CD14-positive monocyte (primary cell): ENCODE measurements around the gene SHROOM1. TPM values are rescaled to one million over a fixed set of nuclear protein-coding genes. Genes with fewer than 3 reads are reported as not detected.

Experiments
- DNase-seq, 3 donors: peaks; one replicate each; pipeline ENCODE4 v3.0.0-alpha.2; 2011 to 2022
- H2AFZ ChIP-seq: 2 replicates; pipeline ENCODE4 v1.6.0; 2012; ENCODE audit warnings: mild to moderate bottlenecking, low read depth, low read length, inconsistent platforms; ENCODE audit not compliant: insufficient read depth, poor library complexity, severe bottlenecking
- H3K27ac ChIP-seq, 2 donors: 1 replicate in 1 of 2; 2 replicates in 1 of 2; pipeline ENCODE4 v1.5.1; 2012 to 2013; ENCODE audit warnings: low read length in 2 of 2, control low read depth in 1 of 2, inconsistent platforms in 1 of 2, low read depth in 1 of 2, mild to moderate bottlenecking in 1 of 2
- H3K27me3 ChIP-seq, 2 donors: one replicate each; pipeline versions ENCODE4 v1.6.0 to v1.6.1; 2011 to 2013; ENCODE audit warnings: low read length in 2 of 2; ENCODE audit not compliant: control insufficient read depth in 2 of 2, insufficient read depth in 2 of 2
- H3K36me3 ChIP-seq, 2 donors: replicated peaks in 1 of 2; 1 replicate in 1 of 2; 2 replicates in 1 of 2; pipeline versions ENCODE4 v1.5.1 to v1.6.1; 2012 to 2013; ENCODE audit warnings: low read length in 2 of 2, control low read depth in 1 of 2, inconsistent platforms in 1 of 2, mild to moderate bottlenecking in 1 of 2; ENCODE audit not compliant: insufficient read depth in 2 of 2, control insufficient read depth in 1 of 2
- H3K4me1 ChIP-seq, 2 donors: 1 replicate in 1 of 2; 2 replicates in 1 of 2; pipeline versions ENCODE4 v1.5.1 to v1.6.1; 2012 to 2013; ENCODE audit warnings: low read length in 2 of 2, control low read depth in 1 of 2, inconsistent platforms in 1 of 2, mild to moderate bottlenecking in 1 of 2, moderate library complexity in 1 of 2; ENCODE audit not compliant: insufficient read depth in 2 of 2, control insufficient read depth in 1 of 2
- H3K4me2 ChIP-seq: replicated peaks from 2 replicates; pipeline ENCODE3; 2012; ENCODE audit warnings: low read length, moderate library complexity, mild to moderate bottlenecking; ENCODE audit not compliant: poor library complexity, severe bottlenecking; ENCODE audit errors: extremely low read depth
- H3K4me3 ChIP-seq, 3 experiments: fragments of 200-600 bp in 1 of 3; sonication (generic) in 1 of 3; replicated peaks in 1 of 3; 1 replicate in 2 of 3; 2 replicates in 1 of 3; pipeline ENCODE4 v1.5.1; 2011 to 2013; ENCODE audit warnings: low read length in 3 of 3, mild to moderate bottlenecking in 3 of 3, control low read depth in 2 of 3, low read depth in 2 of 3, inconsistent platforms in 1 of 3, moderate library complexity in 1 of 3
- H3K79me2 ChIP-seq: 2 replicates; pipeline ENCODE4 v1.6.0; 2012; ENCODE audit warnings: mild to moderate bottlenecking, control low read depth, inconsistent platforms, low read length, moderate library complexity; ENCODE audit not compliant: insufficient read depth
- H3K9ac ChIP-seq: 2 replicates; pipeline ENCODE4 v1.6.0; 2017; ENCODE audit warnings: low read length, mild to moderate bottlenecking; ENCODE audit not compliant: insufficient read depth, poor library complexity, severe bottlenecking
- H3K9me3 ChIP-seq, 2 donors: replicated peaks in 1 of 2; 1 replicate in 1 of 2; 2 replicates in 1 of 2; pipeline versions ENCODE4 v1.5.1 to v1.6.1; 2012 to 2013; ENCODE audit warnings: low read length in 2 of 2, control low read depth in 1 of 2; ENCODE audit not compliant: control insufficient read depth in 1 of 2, insufficient read depth in 1 of 2
- H4K20me1 ChIP-seq: 2 replicates; pipeline ENCODE4 v1.6.0; 2012; ENCODE audit warnings: mild to moderate bottlenecking, low read length, control low read depth, moderate library complexity; ENCODE audit not compliant: insufficient read depth
- H3K27ac Mint-ChIP-seq, 7 donors: one replicate each; pipeline ENCODE4 v1.8.0; 2020; ENCODE audit warnings: mild to moderate bottlenecking in 7 of 7, mixed read lengths in 7 of 7, moderate library complexity in 6 of 7, inconsistent platforms in 2 of 7
- H3K27me3 Mint-ChIP-seq, 3 donors: one replicate each; pipeline ENCODE4 v1.8.0; 2021 to 2022; ENCODE audit warnings: low read depth in 3 of 3, mild to moderate bottlenecking in 3 of 3, mixed read lengths in 3 of 3, moderate library complexity in 3 of 3, inconsistent platforms in 1 of 3
- H3K36me3 Mint-ChIP-seq, 2 donors: one replicate each; pipeline ENCODE4 v1.8.0; 2020; ENCODE audit warnings: mixed read lengths in 2 of 2, inconsistent platforms in 1 of 2, mild to moderate bottlenecking in 1 of 2
- H3K4me1 Mint-ChIP-seq: one replicate; pipeline ENCODE4 v1.8.0; 2020; ENCODE audit warnings: mild to moderate bottlenecking, mixed read lengths
- H3K4me3 Mint-ChIP-seq, 2 donors: one replicate each; pipeline ENCODE4 v1.8.0; 2020; ENCODE audit warnings: mild to moderate bottlenecking in 2 of 2, mixed read lengths in 2 of 2, moderate library complexity in 1 of 2
- H3K9me3 Mint-ChIP-seq, 7 donors: one replicate each; pipeline ENCODE4 v1.8.0; 2020 to 2022; ENCODE audit warnings: mixed read lengths in 7 of 7, mild to moderate bottlenecking in 6 of 7, moderate library complexity in 6 of 7, inconsistent platforms in 2 of 7
- WGBS: methylation state at CpG from one replicate; pipeline ENCODE4 v1.1.5; 2013; ENCODE audit warnings: missing lambda C conversion rate; ENCODE audit not compliant: insufficient coverage; 5-methylcytosine and 5-hydroxymethylcytosine counted together
- intact Hi-C, 2 donors: fragments of 100-400 bp; cut with micrococcal nuclease; formaldehyde crosslinking; loops; one replicate each; pipeline versions ENCODE4 v1.15.0 to v1.15.1; 2023
- polyA plus RNA-seq, 3 donors: library from polyadenylated mRNA; depleted of rRNA in 1 of 3; unstranded in 2 of 3; stranded (reverse) in 1 of 3; fragments of 300-500 nt in 2 of 3; fragments of >200 nt in 1 of 3; fragmentation: Illumina TruSeq in 2 of 3; gene quantifications; 1 replicate in 2 of 3; 2 replicates in 1 of 3; pipeline ENCODE4 v1.2.3, GENCODE V29; 2012 to 2021
- TF ChIP-seq, protein P1 (sequence below): fragments of 200-600 bp; IDR thresholded peaks from one replicate; pipeline ENCODE4 v1.8.0; 2022; ENCODE audit warnings: antibody characterized with exemption, mild to moderate bottlenecking

Gene SHROOM1
- polyA plus RNA-seq, 3 donors, result 6.4 to 27.0 (median 16.1) TPM

DNA sequence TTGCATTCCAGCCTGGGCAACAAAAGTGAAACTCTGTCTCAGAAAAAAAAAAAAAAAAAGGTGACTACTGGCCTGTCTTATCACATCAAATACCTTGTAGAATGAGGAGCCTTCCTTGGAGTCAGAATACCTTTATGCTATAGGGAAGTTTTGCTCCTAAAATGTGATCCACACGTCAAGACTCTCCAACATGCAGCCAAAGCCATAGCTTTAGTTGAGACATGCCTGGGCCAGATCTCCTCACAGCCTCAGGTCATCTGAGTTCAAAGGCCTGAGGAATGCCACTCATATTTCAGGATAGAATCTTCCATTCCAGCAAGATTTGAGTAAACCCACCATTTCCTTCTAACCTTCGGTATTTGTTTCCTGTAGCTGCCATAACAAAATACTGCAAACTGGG is 31.1 kb downstream of the SHROOM1 start:
- Mint-ChIP-seq H3K27me3 (peaks cover 23 to 47% (median 37%) of the 10 kb centered on the region in 3 donors), H3K9me3 (peaks cover 0 to 1% (median 0%) of the 10 kb centered on the region in 7 donors), H3K27ac (no peak overlapping the region), H3K4me3 (no peak overlapping the region), H3K36me3 (no peaks in the 10 kb centered on the region), H3K4me1 (peaks cover 4% of the 10 kb centered on the region)
- Histone ChIP-seq H3K36me3 (no peaks in the 10 kb centered on the region), H3K4me3 (no peak overlapping the region), H3K9me3 (no peaks in the 10 kb centered on the region), H4K20me1 (no peaks in the 10 kb centered on the region), H2AFZ (no peak overlapping the region), H3K9ac (no peak overlapping the region), H3K4me2 (no peak overlapping the region), H3K79me2 (no peaks in the 10 kb centered on the region), H3K27me3 (peaks cover 17 to 23% of the 10 kb centered on the region in 2 donors), H3K4me1 (no peaks in the 10 kb centered on the region), H3K27ac (no peak overlapping the region)
- no peak for DNase-seq
- intact Hi-C loops, result no loop called here
- 63% methylated on average over 1 of the region's 2 CpGs for WGBS
- TF ChIP-seq, protein P1, sequence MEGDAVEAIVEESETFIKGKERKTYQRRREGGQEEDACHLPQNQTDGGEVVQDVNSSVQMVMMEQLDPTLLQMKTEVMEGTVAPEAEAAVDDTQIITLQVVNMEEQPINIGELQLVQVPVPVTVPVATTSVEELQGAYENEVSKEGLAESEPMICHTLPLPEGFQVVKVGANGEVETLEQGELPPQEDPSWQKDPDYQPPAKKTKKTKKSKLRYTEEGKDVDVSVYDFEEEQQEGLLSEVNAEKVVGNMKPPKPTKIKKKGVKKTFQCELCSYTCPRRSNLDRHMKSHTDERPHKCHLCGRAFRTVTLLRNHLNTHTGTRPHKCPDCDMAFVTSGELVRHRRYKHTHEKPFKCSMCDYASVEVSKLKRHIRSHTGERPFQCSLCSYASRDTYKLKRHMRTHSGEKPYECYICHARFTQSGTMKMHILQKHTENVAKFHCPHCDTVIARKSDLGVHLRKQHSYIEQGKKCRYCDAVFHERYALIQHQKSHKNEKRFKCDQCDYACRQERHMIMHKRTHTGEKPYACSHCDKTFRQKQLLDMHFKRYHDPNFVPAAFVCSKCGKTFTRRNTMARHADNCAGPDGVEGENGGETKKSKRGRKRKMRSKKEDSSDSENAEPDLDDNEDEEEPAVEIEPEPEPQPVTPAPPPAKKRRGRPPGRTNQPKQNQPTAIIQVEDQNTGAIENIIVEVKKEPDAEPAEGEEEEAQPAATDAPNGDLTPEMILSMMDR, result no peak

DNA sequence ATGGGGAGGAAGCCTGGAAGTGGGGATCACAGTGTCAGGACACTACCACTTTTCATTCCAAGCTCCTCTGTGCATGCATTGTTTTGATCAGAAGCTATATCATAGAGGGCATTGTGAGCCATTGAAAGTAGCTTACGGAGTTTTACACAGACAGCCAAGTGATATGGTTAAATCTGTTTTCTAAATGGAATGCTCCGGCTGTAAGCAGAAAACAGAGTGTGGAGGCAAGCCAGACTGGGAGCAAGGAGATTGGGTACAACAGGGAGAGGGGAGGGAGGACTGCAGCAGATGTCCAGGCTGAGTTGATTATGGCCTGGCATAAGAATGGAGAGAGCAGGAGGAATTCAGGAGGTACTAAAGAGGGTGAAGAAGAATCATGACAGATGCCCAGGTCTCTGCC is 32.8 kb downstream of the SHROOM1 start:
- Histone ChIP-seq H3K4me1 (no peaks in the 10 kb centered on the region), H3K79me2 (no peaks in the 10 kb centered on the region), H3K27me3 (peaks cover 17 to 26% of the 10 kb centered on the region in 2 donors), H3K9ac (no peak overlapping the region), H2AFZ (no peak overlapping the region), H3K27ac (no peak overlapping the region), H3K36me3 (no peaks in the 10 kb centered on the region), H4K20me1 (no peaks in the 10 kb centered on the region), H3K9me3 (no peaks in the 10 kb centered on the region), H3K4me2 (no peak overlapping the region), H3K4me3 (no peak overlapping the region)
- intact Hi-C loops, result no loop called here
- Mint-ChIP-seq H3K4me1 (no peaks in the 10 kb centered on the region), H3K4me3 (no peak overlapping the region), H3K36me3 (no peaks in the 10 kb centered on the region), H3K9me3 (no peaks in the 10 kb centered on the region), H3K27me3 (peaks cover 17 to 41% (median 34%) of the 10 kb centered on the region in 3 donors), H3K27ac (no peak overlapping the region)
- no peak for DNase-seq
- TF ChIP-seq, protein P1, result no peak
- WGBS, result 94% methylated on average over 2 of the region's 2 CpGs
